Large intestine (tissue), 3 donors: ENCODE results near the gene RNF157. TPM values are rescaled to one million over a fixed set of nuclear protein-coding genes. Genes with fewer than 3 reads are reported as not detected.

Experiments
- DNase-seq, 2 donors: peaks; one replicate each; pipeline versions ENCODE4 v3.0.0 to v3.0.0-alpha.2; 2013
- H3K27ac ChIP-seq: one replicate; pipeline ENCODE4 v1.5.1; 2013; ENCODE audit warnings: low read length
- H3K27me3 ChIP-seq: 2 replicates; pipeline ENCODE4 v1.6.1; 2013; ENCODE audit warnings: low read length; ENCODE audit not compliant: control insufficient read depth, insufficient read depth
- H3K36me3 ChIP-seq: 2 replicates; pipeline ENCODE4 v1.6.1; 2013; ENCODE audit warnings: low read length; ENCODE audit not compliant: control insufficient read depth, insufficient read depth
- H3K4me1 ChIP-seq: one replicate; pipeline ENCODE4 v1.6.1; 2013; ENCODE audit warnings: low read length; ENCODE audit not compliant: control insufficient read depth, insufficient read depth
- H3K4me3 ChIP-seq: one replicate; pipeline ENCODE4 v1.5.1; 2013; ENCODE audit warnings: low read length
- H3K9me3 ChIP-seq: one replicate; pipeline ENCODE4 v1.6.1; 2013; ENCODE audit warnings: mild to moderate bottlenecking, low read depth, low read length, moderate library complexity; ENCODE audit not compliant: control insufficient read depth
- WGBS: methylation state at CpG from one replicate; pipeline ENCODE4 v1.1.5; 2013; ENCODE audit warnings: low lambda C conversion rate; ENCODE audit not compliant: insufficient coverage; 5-methylcytosine and 5-hydroxymethylcytosine counted together
- polyA plus RNA-seq: library from polyadenylated mRNA; unstranded; fragments of 120-200 nt; gene quantifications from one replicate; pipeline ENCODE4 v1.2.1, GENCODE V29; 2013

Gene RNF157
- polyA plus RNA-seq, 1 donor = 19.2 TPM

DNA sequence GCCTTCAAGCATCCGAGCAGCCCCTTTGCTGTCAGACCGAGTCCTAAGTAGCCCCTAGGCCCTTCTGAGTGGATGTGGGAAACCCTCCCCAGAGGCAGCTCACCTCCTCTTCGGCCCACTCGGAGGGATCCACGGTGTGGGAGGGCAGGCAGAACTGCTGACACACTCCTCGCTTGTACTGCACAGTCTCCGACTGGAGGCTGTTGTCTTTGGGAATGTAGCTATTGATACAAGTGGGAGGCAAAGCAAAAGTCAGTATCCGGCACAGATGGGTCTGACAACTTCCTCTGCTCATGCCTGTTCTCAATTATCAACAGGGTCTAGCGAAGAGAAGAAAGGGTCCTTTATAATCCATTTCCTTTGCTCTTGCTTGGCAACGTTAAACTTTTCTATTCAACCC, 73.4 kb downstream of the RNF157 start:
- H3K9me3 ChIP-seq = no peaks in the 10 kb centered on the region
- no peaks in the 10 kb centered on the region for H3K36me3 ChIP-seq
- no peak overlapping the region for H3K27ac ChIP-seq
- no CpG with 5 or more reads among the region's 10 CpGs for WGBS
- H3K4me1 ChIP-seq = peaks cover 6% of the 10 kb centered on the region
- H3K27me3 ChIP-seq = no peaks in the 10 kb centered on the region
- DNase-seq = no peak
- H3K4me3 ChIP-seq = no peak overlapping the region

DNA sequence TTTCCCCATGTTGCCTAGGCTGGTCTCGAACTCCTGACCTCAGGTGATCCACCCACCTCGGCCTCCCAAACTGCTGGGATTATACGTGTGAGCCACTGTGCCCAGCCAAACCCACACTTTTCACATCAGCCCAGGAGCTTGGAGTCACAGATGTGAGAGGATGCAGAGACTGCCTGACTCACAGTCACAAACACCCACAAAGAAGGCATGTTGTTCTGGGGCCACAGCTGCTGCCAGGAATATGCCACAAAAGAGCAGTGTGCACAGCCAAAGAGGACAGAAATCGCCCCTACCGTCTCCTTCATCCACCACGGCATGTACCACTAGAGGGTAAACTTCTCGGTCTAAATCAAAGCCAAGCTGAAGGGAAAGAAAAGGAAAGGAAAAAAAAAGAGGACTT, 74.1 kb downstream of the RNF157 start:
- WGBS = no CpG with 5 or more reads among the region's 7 CpGs
- peaks cover 13% of the 10 kb centered on the region for H3K4me1 ChIP-seq
- no peak for DNase-seq
- H3K9me3 ChIP-seq = no peaks in the 10 kb centered on the region
- no peaks in the 10 kb centered on the region for H3K27me3 ChIP-seq
- H3K27ac ChIP-seq = no peak overlapping the region
- no peak overlapping the region for H3K4me3 ChIP-seq
- H3K36me3 ChIP-seq = no peaks in the 10 kb centered on the region

DNA sequence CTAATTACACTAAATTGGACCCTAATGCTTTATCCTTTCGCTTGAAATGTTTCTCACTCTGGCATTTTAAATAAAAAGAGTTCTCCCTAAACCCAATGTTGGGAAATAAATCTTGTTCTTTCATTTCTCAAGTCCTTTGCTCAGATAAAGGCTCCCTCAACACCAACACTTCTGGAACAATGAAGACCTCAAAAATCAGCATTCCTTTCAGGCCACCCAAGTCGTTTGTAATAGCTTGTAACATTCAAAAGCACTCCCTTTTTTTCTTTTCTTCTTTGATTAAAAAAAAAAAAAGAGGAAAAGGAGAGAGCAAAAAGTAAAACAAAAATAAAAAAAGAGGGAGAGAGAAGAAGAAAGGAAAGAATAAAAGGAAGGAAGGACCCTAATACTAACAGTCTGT, 76.0 kb downstream of the RNF157 start:
- DNase-seq = no peak
- H3K4me3 ChIP-seq = no peak overlapping the region
- H3K27me3 ChIP-seq = no peaks in the 10 kb centered on the region
- H3K9me3 ChIP-seq = no peaks in the 10 kb centered on the region
- peaks cover 14% of the 10 kb centered on the region for H3K4me1 ChIP-seq
- no peak overlapping the region for H3K27ac ChIP-seq
- H3K36me3 ChIP-seq = no peaks in the 10 kb centered on the region
- WGBS = no CpG with 5 or more reads among the region's 2 CpGs

DNA sequence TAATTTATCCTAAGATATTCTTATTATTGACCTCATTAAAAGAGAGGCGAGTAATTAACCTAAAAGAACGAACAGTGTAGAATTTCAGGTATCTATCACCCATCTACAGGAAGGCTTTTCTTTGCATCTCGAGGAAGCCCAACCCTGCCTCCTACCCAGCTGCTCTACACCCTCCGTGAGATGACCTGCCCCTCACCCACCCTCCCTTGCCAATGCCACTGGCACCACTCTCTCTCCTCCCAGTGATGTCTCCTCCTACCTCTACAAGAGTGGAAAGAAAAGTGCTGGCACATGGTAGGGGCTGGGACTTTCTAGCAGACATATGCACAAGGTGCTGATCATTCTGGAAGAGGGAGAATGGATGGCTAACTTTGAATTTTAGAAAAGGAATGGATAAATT, 76.4 kb downstream of the RNF157 start:
- H3K4me3 ChIP-seq = no peak overlapping the region
- no peaks in the 10 kb centered on the region for H3K36me3 ChIP-seq
- H3K9me3 ChIP-seq = no peaks in the 10 kb centered on the region
- H3K27ac ChIP-seq = no peak overlapping the region
- H3K4me1 ChIP-seq = peaks cover 14% of the 10 kb centered on the region
- no peaks in the 10 kb centered on the region for H3K27me3 ChIP-seq
- no CpG with 5 or more reads among the region's 4 CpGs for WGBS
- no peak for DNase-seq

DNA sequence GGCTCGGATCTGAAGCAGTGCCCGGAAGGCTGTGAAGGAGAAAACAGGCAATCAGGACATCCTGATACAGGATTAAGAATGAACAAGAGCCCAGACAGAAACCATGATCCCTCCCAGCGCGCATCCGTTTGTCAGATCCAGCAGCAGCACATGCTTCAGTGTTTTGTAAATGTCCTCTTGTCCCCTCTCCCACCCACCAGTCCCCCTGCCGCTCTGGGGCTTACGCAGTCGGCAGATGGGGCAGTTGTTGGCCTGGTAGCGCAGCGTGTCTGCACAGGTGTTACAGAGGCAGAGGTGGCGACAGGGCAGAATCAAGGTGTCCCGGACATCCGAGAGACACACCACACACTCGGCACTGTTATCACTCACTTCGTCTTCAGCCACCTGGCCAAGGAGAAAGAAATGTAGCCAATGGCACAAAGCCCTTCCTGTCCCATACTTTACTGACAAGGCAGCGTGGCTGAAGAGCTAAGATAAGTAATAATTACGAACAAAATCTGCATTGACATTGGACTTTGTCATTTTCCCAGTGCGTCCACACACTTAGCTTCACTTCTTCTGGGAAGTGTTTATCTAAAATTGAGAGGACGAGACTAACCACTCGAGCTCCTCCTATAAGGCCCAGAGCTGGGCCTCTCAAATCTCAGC, 78.5 kb downstream of the RNF157 start:
- H3K27ac ChIP-seq = peak overlapping the region; percentile 70
- no peaks in the 10 kb centered on the region for H3K9me3 ChIP-seq
- no peaks in the 10 kb centered on the region for H3K27me3 ChIP-seq
- peaks cover 6% of the 10 kb centered on the region for H3K36me3 ChIP-seq
- peak; percentile 55 to 84 for DNase-seq
- H3K4me1 ChIP-seq = peaks cover 14% of the 10 kb centered on the region
- peak overlapping the region; percentile 8 for H3K4me3 ChIP-seq
- WGBS = 0% methylated on average over 4 of the region's 20 CpGs

DNA sequence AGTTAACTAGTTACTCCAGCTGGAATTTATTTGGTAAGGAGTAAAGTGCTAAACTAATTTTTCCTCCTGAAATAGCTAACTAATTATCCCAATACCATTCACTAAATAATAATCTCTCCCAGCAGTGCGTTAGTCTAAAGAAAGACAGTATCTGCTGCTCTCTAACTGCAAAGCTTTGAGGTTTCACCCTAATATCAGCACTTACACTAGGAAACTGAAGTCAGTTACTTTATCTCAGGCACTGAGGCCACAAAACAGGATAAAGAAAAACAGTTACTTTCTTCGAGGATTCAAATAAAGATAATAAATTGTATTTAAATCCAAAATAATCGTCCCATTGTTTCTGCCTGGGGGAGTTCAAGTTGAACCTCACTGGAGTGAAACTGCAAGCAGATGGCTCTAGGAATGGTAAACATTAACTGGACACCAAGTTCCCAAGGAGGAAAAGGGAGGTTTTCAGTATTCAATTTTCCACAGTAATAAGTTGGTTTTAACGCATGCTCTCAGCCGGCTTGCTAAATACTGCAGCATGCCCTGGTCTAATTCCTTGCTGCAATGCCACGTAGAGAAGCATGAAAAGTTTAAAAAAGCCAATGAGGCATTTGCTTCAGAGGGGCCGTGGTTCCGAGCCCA, 79.3 kb downstream of the RNF157 start:
- H3K4me1 ChIP-seq = peaks cover 16% of the 10 kb centered on the region
- H3K27ac ChIP-seq = peak overlapping the region; percentile 70
- H3K36me3 ChIP-seq = peaks cover 7% of the 10 kb centered on the region
- WGBS = 44% methylated on average over 2 of the region's 8 CpGs
- H3K9me3 ChIP-seq = no peaks in the 10 kb centered on the region
- DNase-seq = peak in 1 of 2 donors; percentile 45
- H3K4me3 ChIP-seq = peak overlapping the region; percentile 8
- no peaks in the 10 kb centered on the region for H3K27me3 ChIP-seq

DNA sequence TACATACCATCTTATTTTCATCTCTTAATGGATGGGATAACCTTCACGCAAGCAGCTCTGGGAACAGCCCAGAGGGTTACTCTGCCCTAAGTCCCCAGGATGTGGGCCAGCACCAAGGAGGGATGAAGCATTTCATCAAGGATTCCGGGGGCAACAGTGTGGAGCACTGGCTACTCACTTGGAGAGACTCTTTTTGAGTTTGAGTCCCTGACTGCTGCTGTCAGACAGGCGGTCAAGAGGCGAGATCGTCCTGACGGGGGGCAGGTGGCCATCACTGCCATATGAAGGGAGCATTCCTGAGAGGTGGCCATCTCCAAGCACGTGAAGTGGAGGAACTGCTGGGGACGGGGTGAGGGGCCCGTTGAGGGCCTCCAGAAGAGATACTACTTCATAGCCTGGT, 81.1 kb downstream of the RNF157 start:
- no peak for DNase-seq
- no CpG with 5 or more reads among the region's 9 CpGs for WGBS
- Histone ChIP-seq H3K4me1 (peaks cover 17% of the 10 kb centered on the region), H3K36me3 (peaks cover 10% of the 10 kb centered on the region), H3K27ac (no peak overlapping the region), H3K4me3 (no peak overlapping the region), H3K27me3 (no peaks in the 10 kb centered on the region), H3K9me3 (no peaks in the 10 kb centered on the region)

DNA sequence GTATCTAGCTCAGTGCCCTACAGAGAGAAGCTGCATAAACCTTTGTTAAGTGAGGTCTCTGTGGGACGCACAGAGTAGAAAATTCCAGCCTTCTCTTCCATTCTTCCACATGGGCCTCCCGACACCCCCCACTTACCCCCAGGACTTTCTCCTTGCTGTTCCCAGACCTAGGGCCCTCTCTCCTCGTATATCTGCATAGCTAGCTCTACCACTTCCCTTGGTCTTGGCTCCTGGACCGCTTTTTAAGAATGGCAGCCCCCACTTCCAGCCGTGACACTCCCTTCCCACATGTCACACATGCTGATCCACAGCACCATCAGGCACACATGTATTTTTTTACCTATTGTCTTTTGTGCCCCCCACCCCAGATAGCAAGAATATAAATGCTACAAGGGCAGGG, 82.5 kb downstream of the RNF157 start:
- Histone ChIP-seq H3K4me3 (no peak overlapping the region), H3K4me1 (peaks cover 17% of the 10 kb centered on the region), H3K27ac (no peak overlapping the region), H3K9me3 (no peaks in the 10 kb centered on the region), H3K36me3 (peaks cover 12% of the 10 kb centered on the region), H3K27me3 (no peaks in the 10 kb centered on the region)
- DNase-seq = no peak
- WGBS = no CpG with 5 or more reads among the region's 5 CpGs

DNA sequence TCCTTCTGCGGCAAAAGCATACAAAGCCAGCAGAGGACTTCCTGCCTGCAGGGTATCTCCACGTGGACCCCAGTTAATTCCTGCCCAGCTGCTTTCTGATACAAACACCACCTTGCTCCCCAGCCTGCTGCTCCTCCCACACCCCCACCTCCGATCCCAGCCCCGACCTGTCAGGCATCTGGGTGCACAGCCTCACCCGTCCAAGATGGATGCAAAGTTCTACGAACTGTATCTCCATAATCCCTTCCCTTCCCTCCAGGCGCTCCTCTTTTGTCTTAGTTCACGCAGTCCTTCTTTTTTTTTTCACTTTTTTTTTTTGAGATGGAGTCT, 83.7 kb downstream of the RNF157 start:
- H3K27me3 ChIP-seq = no peaks in the 10 kb centered on the region
- H3K4me3 ChIP-seq = no peak overlapping the region
- WGBS = 93% methylated on average over 5 of the region's 8 CpGs
- no peak overlapping the region for H3K27ac ChIP-seq
- H3K9me3 ChIP-seq = no peaks in the 10 kb centered on the region
- DNase-seq = no peak
- H3K36me3 ChIP-seq = peaks cover 19% of the 10 kb centered on the region
- peaks cover 8% of the 10 kb centered on the region for H3K4me1 ChIP-seq

DNA sequence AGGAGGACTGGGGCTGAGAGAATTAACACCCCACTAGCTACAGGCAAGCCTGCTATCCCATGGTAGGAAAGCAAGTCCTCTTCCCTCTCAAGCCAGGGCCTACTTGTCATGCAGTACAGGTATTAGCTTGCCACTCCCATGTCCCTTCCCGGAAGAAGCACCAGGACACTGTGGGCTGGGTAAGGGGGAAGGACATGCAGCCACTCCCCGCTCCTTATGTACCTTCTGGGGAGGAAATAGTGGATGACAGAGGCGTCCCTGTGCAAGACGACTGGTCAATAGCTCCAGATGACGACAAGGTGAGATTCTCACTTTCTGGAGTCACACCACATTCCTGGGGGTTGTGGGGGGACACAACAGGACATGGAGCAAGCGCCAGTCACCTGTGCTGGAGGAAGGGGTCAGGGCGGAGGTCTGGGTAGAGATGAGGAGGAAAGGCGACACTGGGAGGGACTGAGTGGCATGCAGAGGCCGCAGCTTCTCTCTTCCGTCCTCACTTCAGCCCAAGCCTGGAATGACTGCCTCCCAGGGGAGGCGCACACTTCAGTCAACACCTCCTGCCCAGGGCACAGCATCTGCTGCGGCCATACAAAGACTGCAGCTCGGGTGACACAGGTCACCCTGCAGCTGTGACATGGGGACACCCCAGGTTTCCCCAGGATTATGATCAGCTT, 84.2 kb downstream of the RNF157 start:
- peaks cover 3% of the 10 kb centered on the region for H3K4me1 ChIP-seq
- no peaks in the 10 kb centered on the region for H3K9me3 ChIP-seq
- peaks cover 19% of the 10 kb centered on the region for H3K36me3 ChIP-seq
- DNase-seq = peak in 1 of 2 donors; percentile 32
- no peak overlapping the region for H3K4me3 ChIP-seq
- no peak overlapping the region for H3K27ac ChIP-seq
- WGBS = no CpG with 5 or more reads among the region's 13 CpGs
- H3K27me3 ChIP-seq = no peaks in the 10 kb centered on the region
